Hematopoietic multipotent progenitor cell treated with erythropoietin and hydrocortisone succinate and interleukin-3 and kit ligand, for 17 days (in vitro differentiated cells): Measurements from ENCODE around the gene LIX1L.

ENCODE experiments used
- DNase-seq: peaks from one replicate; pipeline ENCODE4 v3.0.0-alpha.2; 2015; ENCODE audit warnings: low spot score

The LIX1L gene

GRCh38 chr1:145957443-145958319 is at the start of gene LIX1L:
TSS of gene LIX1L (minus strand) at chr1:145958017. CDS start at chr1:145957927, 90 bp downstream.
- peak; percentile 96 for DNase-seq

- no peak for DNase-seq
Observed at GRCh38 chr1:146001709-146002108, 43.9 kb upstream of the LIX1L start.

GRCh38 chr1:145999321-146000024 is 41.7 kb upstream of the LIX1L start:
- DNase-seq: no peak

- peak; percentile 58 for DNase-seq
Observed at GRCh38 chr1:145997718-145998023, 39.9 kb upstream of the LIX1L start.

- DNase-seq: no peak
Observed at GRCh38 chr1:145997016-145997717, 39.4 kb upstream of the LIX1L start.

- peak; percentile 99 for DNase-seq
Observed at GRCh38 chr1:145996433-145997015, 38.7 kb upstream of the LIX1L start, which contains the start of gene TXNIP. TSS of gene TXNIP (minus strand) at chr1:145996579. CDS start at chr1:145996266, 313 bp downstream.

GRCh38 chr1:145995964-145996432 is 38.2 kb upstream of the LIX1L start:
- peak; percentile 79 for DNase-seq

- DNase-seq: peak; percentile 70
Observed at GRCh38 chr1:145995148-145995881, 37.5 kb upstream of the LIX1L start.

- peak; percentile 86 for DNase-seq
Observed at GRCh38 chr1:145994391-145995120, 36.7 kb upstream of the LIX1L start.

GRCh38 chr1:145993618-145994390 is 36.0 kb upstream of the LIX1L start:
- peak; percentile 60 for DNase-seq

- DNase-seq: no peak
Observed at GRCh38 chr1:145992958-145993617, 35.3 kb upstream of the LIX1L start.

- peak; percentile 37 for DNase-seq
Observed at GRCh38 chr1:145992502-145992936, 34.7 kb upstream of the LIX1L start.

- no peak for DNase-seq
Observed at GRCh38 chr1:145991735-145992412, 34.1 kb upstream of the LIX1L start.

- no peak for DNase-seq
Observed at GRCh38 chr1:145990249-145990855, 32.5 kb upstream of the LIX1L start.

- no peak for DNase-seq
Observed at GRCh38 chr1:145988773-145989172, 31.0 kb upstream of the LIX1L start.

GRCh38 chr1:145987926-145988325 is 30.1 kb upstream of the LIX1L start:
- no peak for DNase-seq

GRCh38 chr1:145986551-145986950 is 28.7 kb upstream of the LIX1L start:
- no peak for DNase-seq
